H1 (cell line): Measurements from ENCODE around the gene HEBP1.

ENCODE experiments used
- EP300 ChIP-seq, 2 experiments: IDR thresholded peaks; 1 replicate in 1 of 2; 2 replicates in 1 of 2; pipeline ENCODE4 v1.6.1; 2011 to 2012; ENCODE audit warnings: low read depth in 2 of 2, low read length in 2 of 2, mild to moderate bottlenecking in 2 of 2, borderline replicate concordance in 1 of 2, inconsistent platforms in 1 of 2, moderate library complexity in 1 of 2
- EZH2 ChIP-seq: fragments of 200-600 bp; sonication (generic); IDR thresholded peaks from 2 replicates; pipeline ENCODE4 v1.7.1; 2012; ENCODE audit warnings: low read depth, mild to moderate bottlenecking, moderate library complexity, low read length, inconsistent platforms; ENCODE audit not compliant: severe bottlenecking
- GABPA ChIP-seq: IDR thresholded peaks from 2 replicates; pipeline ENCODE4 v1.6.1; 2011; ENCODE audit warnings: mild to moderate bottlenecking, low read length, moderate library complexity, borderline replicate concordance; ENCODE audit not compliant: insufficient read depth
- JUN ChIP-seq: IDR thresholded peaks from 2 replicates; pipeline ENCODE4 v1.6.1; 2011; ENCODE audit warnings: low read depth, mild to moderate bottlenecking, improper control_type of control experiment, low read length
- NANOG ChIP-seq: IDR thresholded peaks from 2 replicates; pipeline ENCODE4 v1.6.1; 2011; ENCODE audit warnings: low read length, low read depth, mild to moderate bottlenecking, inconsistent platforms; ENCODE audit not compliant: insufficient read depth, poor library complexity, severe bottlenecking
- POLR2A ChIP-seq, 2 experiments: IDR thresholded peaks; 1 replicate in 1 of 2; 2 replicates in 1 of 2; pipeline ENCODE4 v1.6.1; 2011; ENCODE audit warnings: low read depth in 2 of 2, low read length in 2 of 2, mild to moderate bottlenecking in 2 of 2; ENCODE audit errors: control extremely low read depth in 1 of 2
- POLR2AphosphoS5 ChIP-seq: IDR thresholded peaks from 2 replicates; pipeline ENCODE4 v1.6.1; 2011; ENCODE audit warnings: low read depth, low read length
- RAD21 ChIP-seq, 2 experiments: IDR thresholded peaks in 1 of 2; conservative IDR thresholded peaks in 1 of 2; 2 replicates each; pipeline ENCODE4 v1.6.1; 2011; ENCODE audit warnings: low read depth in 2 of 2, low read length in 2 of 2, improper control_type of control experiment in 1 of 2, inconsistent platforms in 1 of 2, mild to moderate bottlenecking in 1 of 2, moderate library complexity in 1 of 2
- RFX5 ChIP-seq: IDR thresholded peaks from 2 replicates; pipeline ENCODE4 v1.6.1; 2011; ENCODE audit warnings: low read depth, low read length, improper control_type of control experiment, borderline replicate concordance
- SRF ChIP-seq: IDR thresholded peaks from 2 replicates; pipeline ENCODE4 v1.6.1; 2011; ENCODE audit warnings: mild to moderate bottlenecking, low read depth, low read length, moderate library complexity
- TEAD4 ChIP-seq: IDR thresholded peaks from 2 replicates; pipeline ENCODE4 v1.6.1; 2012; ENCODE audit warnings: low read depth, low read length, inconsistent platforms, mixed read lengths
- TF ChIP-seq, protein P1 (sequence below), 3 experiments: IDR thresholded peaks; 1 replicate in 2 of 3; 2 replicates in 1 of 3; pipeline versions ENCODE4 v1.5.1 to v1.6.1; 2011; ENCODE audit warnings: low read length in 3 of 3, mild to moderate bottlenecking in 3 of 3, inconsistent platforms in 2 of 3, low read depth in 1 of 3, moderate library complexity in 1 of 3; ENCODE audit not compliant: insufficient read depth in 1 of 3; ENCODE audit errors: control extremely low read depth in 1 of 3

GRCh38 chr12:13041224-13041623, 41.2 kb upstream of the HEBP1 start:
- no peak for TF ChIP-seq EP300 (IDR thresholded peaks at IDR 0.05; ENCODE audit: borderline replicate concordance in 1 of 2, low read depth in 2 of 2, low read length in 2 of 2)
- TF ChIP-seq, protein P1, sequence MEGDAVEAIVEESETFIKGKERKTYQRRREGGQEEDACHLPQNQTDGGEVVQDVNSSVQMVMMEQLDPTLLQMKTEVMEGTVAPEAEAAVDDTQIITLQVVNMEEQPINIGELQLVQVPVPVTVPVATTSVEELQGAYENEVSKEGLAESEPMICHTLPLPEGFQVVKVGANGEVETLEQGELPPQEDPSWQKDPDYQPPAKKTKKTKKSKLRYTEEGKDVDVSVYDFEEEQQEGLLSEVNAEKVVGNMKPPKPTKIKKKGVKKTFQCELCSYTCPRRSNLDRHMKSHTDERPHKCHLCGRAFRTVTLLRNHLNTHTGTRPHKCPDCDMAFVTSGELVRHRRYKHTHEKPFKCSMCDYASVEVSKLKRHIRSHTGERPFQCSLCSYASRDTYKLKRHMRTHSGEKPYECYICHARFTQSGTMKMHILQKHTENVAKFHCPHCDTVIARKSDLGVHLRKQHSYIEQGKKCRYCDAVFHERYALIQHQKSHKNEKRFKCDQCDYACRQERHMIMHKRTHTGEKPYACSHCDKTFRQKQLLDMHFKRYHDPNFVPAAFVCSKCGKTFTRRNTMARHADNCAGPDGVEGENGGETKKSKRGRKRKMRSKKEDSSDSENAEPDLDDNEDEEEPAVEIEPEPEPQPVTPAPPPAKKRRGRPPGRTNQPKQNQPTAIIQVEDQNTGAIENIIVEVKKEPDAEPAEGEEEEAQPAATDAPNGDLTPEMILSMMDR (IDR thresholded peaks at IDR 0.05; ENCODE audit: control extremely low read depth in 1 of 3, insufficient read depth in 1 of 3, low read depth in 1 of 3, low read length in 3 of 3) = no peak
- TF ChIP-seq SRF = no peak
- TF ChIP-seq POLR2A (IDR thresholded peaks at IDR 0.05; ENCODE audit: control extremely low read depth in 1 of 2, low read depth in 2 of 2, low read length in 2 of 2) = no peak
- TF ChIP-seq EZH2 = no peak
- TF ChIP-seq RFX5 = no peak
- TF ChIP-seq POLR2AphosphoS5 = no peak
- no peak for TF ChIP-seq GABPA
- no peak for TF ChIP-seq JUN
- TF ChIP-seq TEAD4 = no peak
- no peak for TF ChIP-seq NANOG
- no peak for TF ChIP-seq RAD21 (IDR thresholded peaks at IDR 0.05 in 1 of 2, conservative IDR thresholded peaks at IDR 0.05 in 1 of 2; ENCODE audit: low read depth in 2 of 2, low read length in 2 of 2)
